HG03575 (cell line): ENCODE results near the gene NFIX.

Source experiments
- ATAC-seq: cut with Tn5 transposase; IDR thresholded peaks from one replicate; pipeline ENCODE4 v1.9.1; 2021; ENCODE audit not compliant: unreplicated experiment, insufficient number of reproducible peaks, low FRiP score; ENCODE audit errors: extremely low read depth

The NFIX gene

GRCh38 chr19:13043285-13043684 is 48.0 kb downstream of the NFIX start:
- ATAC-seq: no peak

- ATAC-seq: no peak
Measured at GRCh38 chr19:13044231-13044836, 49.1 kb downstream of the NFIX start.

GRCh38 chr19:13045812-13046211 is 50.5 kb downstream of the NFIX start:
- ATAC-seq: no peak

GRCh38 chr19:13047374-13047773 is 52.1 kb downstream of the NFIX start:
- no peak for ATAC-seq

- no peak for ATAC-seq
Measured at GRCh38 chr19:13050274-13050673, 55.0 kb downstream of the NFIX start.

GRCh38 chr19:13051557-13052165 is 56.4 kb downstream of the NFIX start:
- no peak for ATAC-seq

GRCh38 chr19:13052447-13053175 is 57.3 kb downstream of the NFIX start:
- ATAC-seq: no peak

GRCh38 chr19:13053238-13053637 is 58.0 kb downstream of the NFIX start:
- no peak for ATAC-seq

- ATAC-seq: no peak
Measured at GRCh38 chr19:13053761-13054625, 58.7 kb downstream of the NFIX start.

- no peak for ATAC-seq
Measured at GRCh38 chr19:13054626-13055212, 59.4 kb downstream of the NFIX start.

GRCh38 chr19:13055213-13056051 is 60.2 kb downstream of the NFIX start:
- ATAC-seq: no peak

GRCh38 chr19:13056052-13056660 is 60.9 kb downstream of the NFIX start:
- ATAC-seq: no peak

- ATAC-seq: no peak
Measured at GRCh38 chr19:13057147-13057572, 61.9 kb downstream of the NFIX start.

GRCh38 chr19:13057744-13058143 is 62.5 kb downstream of the NFIX start:
- no peak for ATAC-seq

GRCh38 chr19:13058951-13059660 is 63.8 kb downstream of the NFIX start:
- no peak for ATAC-seq

- ATAC-seq: no peak
Measured at GRCh38 chr19:13060233-13060963, 65.1 kb downstream of the NFIX start.
